Upper lobe of right lung (tissue), 1 donor: ENCODE measurements around the gene HMGN1. TPM values are rescaled to one million over a fixed set of nuclear protein-coding genes. Genes with fewer than 3 reads are reported as not detected.

ENCODE experiments used
- ATAC-seq: fragments of 200-7000 bp; cut with Tn5 transposase; one replicate; pipeline ENCODE4 v1.9.1; 2020; ENCODE audit warnings: mild to moderate bottlenecking, moderate library complexity
- DNase-seq: peaks from one replicate; pipeline ENCODE4 v3.0.0-alpha.2; 2020
- H3K27ac ChIP-seq: fragments of 200-600 bp; one replicate; pipeline ENCODE4 v1.8.0; 2022
- H3K27me3 ChIP-seq: fragments of 200-600 bp; one replicate; pipeline ENCODE4 v1.8.0; 2022; ENCODE audit warnings: mild to moderate bottlenecking
- H3K36me3 ChIP-seq: fragments of 200-600 bp; one replicate; pipeline ENCODE4 v1.8.0; 2022
- H3K4me1 ChIP-seq: fragments of 200-600 bp; one replicate; pipeline ENCODE4 v1.8.0; 2022
- H3K4me3 ChIP-seq: fragments of 200-600 bp; one replicate; pipeline ENCODE4 v1.8.0; 2022; ENCODE audit warnings: mild to moderate bottlenecking
- H3K9me3 ChIP-seq: fragments of 200-600 bp; one replicate; pipeline ENCODE4 v1.8.0; 2022
- intact Hi-C: fragments of 100-400 bp; cut with DNase I; formaldehyde crosslinking; loops from one replicate; pipeline ENCODE4 v1.11.0; 2022
- total RNA-seq: library from RNA; stranded (reverse); fragmentation: NEBNext Ultra II Directional; extraction: Animal tissue kit (Norgen Biotek cat#: 25700); gene quantifications from one replicate; pipeline ENCODE4 v1.2.1, GENCODE V29; 2021
- TF ChIP-seq, protein P1 (sequence below): fragments of 200-600 bp; IDR thresholded peaks from one replicate; pipeline ENCODE4 v1.8.0; 2022; ENCODE audit warnings: antibody characterized with exemption
- donor health status: DM: no; HTN: yes; CAD: no; lungs with severe emphysema.

The HMGN1 gene
- total RNA-seq, 1 donor from 2014 or later = 170 TPM

- Histone ChIP-seq H3K36me3 (peaks cover 23% of the 10 kb centered on the region), H3K27ac (peak overlapping the region; percentile 49), H3K4me1 (peaks cover 26% of the 10 kb centered on the region), H3K9me3 (no peaks in the 10 kb centered on the region), H3K4me3 (peak overlapping the region; percentile 53), H3K27me3 (no peaks in the 10 kb centered on the region)
- intact Hi-C loops = loop anchor here (10.0 kb wide), 1 partner anchor 73 kb away; the partner anchor contains the start of gene BRWD1
- ATAC-seq (peak; percentile 91), DNase-seq (peak; percentile 97)
- TF ChIP-seq, protein P1, sequence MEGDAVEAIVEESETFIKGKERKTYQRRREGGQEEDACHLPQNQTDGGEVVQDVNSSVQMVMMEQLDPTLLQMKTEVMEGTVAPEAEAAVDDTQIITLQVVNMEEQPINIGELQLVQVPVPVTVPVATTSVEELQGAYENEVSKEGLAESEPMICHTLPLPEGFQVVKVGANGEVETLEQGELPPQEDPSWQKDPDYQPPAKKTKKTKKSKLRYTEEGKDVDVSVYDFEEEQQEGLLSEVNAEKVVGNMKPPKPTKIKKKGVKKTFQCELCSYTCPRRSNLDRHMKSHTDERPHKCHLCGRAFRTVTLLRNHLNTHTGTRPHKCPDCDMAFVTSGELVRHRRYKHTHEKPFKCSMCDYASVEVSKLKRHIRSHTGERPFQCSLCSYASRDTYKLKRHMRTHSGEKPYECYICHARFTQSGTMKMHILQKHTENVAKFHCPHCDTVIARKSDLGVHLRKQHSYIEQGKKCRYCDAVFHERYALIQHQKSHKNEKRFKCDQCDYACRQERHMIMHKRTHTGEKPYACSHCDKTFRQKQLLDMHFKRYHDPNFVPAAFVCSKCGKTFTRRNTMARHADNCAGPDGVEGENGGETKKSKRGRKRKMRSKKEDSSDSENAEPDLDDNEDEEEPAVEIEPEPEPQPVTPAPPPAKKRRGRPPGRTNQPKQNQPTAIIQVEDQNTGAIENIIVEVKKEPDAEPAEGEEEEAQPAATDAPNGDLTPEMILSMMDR = peak; percentile 97
Observed at GRCh38 chr21:39388038-39388810, 39.3 kb upstream of the HMGN1 start.

- Histone ChIP-seq H3K4me1 (peaks cover 26% of the 10 kb centered on the region), H3K9me3 (no peaks in the 10 kb centered on the region), H3K27ac (peak overlapping the region; percentile 49), H3K27me3 (no peaks in the 10 kb centered on the region), H3K36me3 (peaks cover 16% of the 10 kb centered on the region), H3K4me3 (peak overlapping the region; percentile 53)
- TF ChIP-seq, protein P1 = no peak
- ATAC-seq (peak; percentile 73), DNase-seq (peak; percentile 96)
- intact Hi-C loops = loop anchor here (10.0 kb wide), 1 partner anchor 73 kb away; the partner anchor contains the start of gene BRWD1
Observed at GRCh38 chr21:39387461-39388037, 38.7 kb upstream of the HMGN1 start.

DNA sequence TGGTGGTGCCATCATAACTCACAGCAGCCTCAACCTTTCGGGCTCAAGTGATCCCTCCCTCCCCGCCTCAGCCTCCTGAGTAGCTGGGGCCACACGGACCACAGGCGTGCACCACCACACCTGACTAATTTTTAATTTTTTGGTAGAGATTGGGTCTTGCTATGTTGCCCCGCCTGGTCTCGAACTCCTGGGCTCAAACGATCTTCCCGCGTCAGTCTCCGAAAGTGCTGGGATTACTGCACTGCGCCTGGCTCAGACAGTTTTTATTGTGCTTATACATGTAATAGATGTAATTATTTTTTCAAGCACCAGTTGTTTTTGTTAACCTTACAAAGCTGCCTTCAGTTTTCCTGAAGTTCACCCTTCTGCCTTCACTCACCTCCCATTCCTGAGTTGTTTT lies 38.0 kb upstream of the HMGN1 start:
- intact Hi-C loops = loop anchor here (10.0 kb wide), 1 partner anchor 72 kb away; the partner anchor contains the start of gene BRWD1
- H3K9me3 ChIP-seq = no peaks in the 10 kb centered on the region
- no peak overlapping the region for H3K4me3 ChIP-seq
- H3K27ac ChIP-seq = peak overlapping the region; percentile 49
- DNase-seq = no peak
- H3K4me1 ChIP-seq = peaks cover 26% of the 10 kb centered on the region
- H3K27me3 ChIP-seq = no peaks in the 10 kb centered on the region
- TF ChIP-seq, protein P1 = no peak
- ATAC-seq = no peak
- H3K36me3 ChIP-seq = peaks cover 10% of the 10 kb centered on the region

DNA sequence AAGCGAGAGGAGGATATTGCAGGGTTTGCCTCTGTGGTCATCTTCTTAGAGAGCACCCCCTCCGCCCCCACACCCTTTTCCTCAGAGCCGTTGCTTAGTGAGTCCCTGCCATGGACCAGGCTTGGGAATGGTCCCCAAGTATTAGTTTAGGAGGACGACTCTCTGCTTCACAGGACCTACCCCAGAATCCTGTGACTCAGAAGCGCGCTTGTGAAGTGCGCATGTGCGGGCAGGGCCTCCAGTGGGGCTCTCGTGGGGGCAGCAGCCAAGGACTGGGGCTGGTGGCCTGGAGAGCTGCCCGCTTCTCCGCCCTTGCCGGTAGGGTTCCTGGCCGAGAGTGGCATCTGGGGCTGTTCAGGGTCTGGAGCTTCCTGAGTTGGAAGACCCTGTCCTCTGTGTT lies 37.3 kb upstream of the HMGN1 start:
- peak overlapping the region; percentile 46 for H3K4me3 ChIP-seq
- ATAC-seq (no peak), DNase-seq (peak; percentile 73)
- TF ChIP-seq, protein P1 = no peak
- H3K9me3 ChIP-seq = no peaks in the 10 kb centered on the region
- H3K4me1 ChIP-seq = peaks cover 26% of the 10 kb centered on the region
- peaks cover 3% of the 10 kb centered on the region for H3K36me3 ChIP-seq
- no peaks in the 10 kb centered on the region for H3K27me3 ChIP-seq
- H3K27ac ChIP-seq = peak overlapping the region; percentile 28
- intact Hi-C loops = loop anchor here (10.0 kb wide), 1 partner anchor 71 kb away; the partner anchor contains the start of gene BRWD1

DNA sequence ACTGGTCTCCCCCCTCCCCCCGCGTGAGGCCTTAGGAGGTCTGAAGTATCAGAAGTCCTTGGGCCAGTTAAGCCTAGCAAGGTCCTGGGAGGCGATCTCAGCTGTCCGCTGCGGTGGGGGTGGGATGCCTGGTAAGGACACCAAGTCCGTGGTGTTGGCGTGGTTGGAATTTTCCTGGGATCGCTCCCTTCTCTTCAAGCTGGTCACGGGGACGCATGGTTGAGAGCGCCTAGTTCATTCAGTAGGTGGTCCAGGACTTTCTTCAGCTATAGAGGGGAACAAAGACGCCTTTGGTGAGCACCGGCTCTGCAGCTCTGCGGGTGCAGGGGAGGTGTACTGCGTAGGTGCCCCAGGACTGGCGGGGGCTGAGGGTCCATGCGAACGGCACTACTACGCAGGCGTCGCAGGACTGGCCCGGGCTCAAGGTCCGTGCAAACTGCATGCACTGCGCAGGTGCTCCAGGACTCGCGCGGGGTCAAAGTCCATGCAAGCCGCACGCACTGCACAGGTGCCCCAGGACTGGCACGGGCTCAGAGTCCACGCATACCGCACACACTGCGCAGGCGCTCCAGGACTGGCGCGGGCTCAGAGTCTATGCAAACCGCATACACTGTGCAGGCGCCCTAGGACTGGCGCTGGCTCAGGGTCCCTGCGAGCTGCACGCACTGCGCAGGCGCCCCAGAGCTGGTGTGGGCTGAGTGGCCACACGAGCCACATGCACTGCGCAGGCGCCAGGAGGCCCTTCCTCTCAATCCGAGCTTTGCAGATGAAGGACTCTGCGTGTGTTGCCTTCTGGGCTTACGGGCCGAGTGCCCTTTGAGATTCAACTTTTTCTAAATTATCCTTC lies 36.6 kb upstream of the HMGN1 start:
- Histone ChIP-seq H3K27me3 (no peaks in the 10 kb centered on the region), H3K4me1 (peaks cover 26% of the 10 kb centered on the region), H3K27ac (peak overlapping the region; percentile 28), H3K4me3 (peak overlapping the region; percentile 46), H3K36me3 (no peaks in the 10 kb centered on the region), H3K9me3 (no peaks in the 10 kb centered on the region)
- TF ChIP-seq, protein P1 = no peak
- intact Hi-C loops = loop anchor here (10.0 kb wide), 1 partner anchor 71 kb away; the partner anchor contains the start of gene BRWD1
- peak; percentile 83 for ATAC-seq
- peak; percentile 92 for DNase-seq
